Activated CD4-positive, CD25-positive, alpha-beta regulatory T cell (primary cell): ENCODE results near the gene GZMA.
A peak's percentile ranks its signal among the peaks of the same experiment; 100 is the strongest.
"Not testable (repeated sequence)": the region's sequence is repeated elsewhere in the genome, so short reads cannot be mapped to it uniquely, and the experiment has no call there.

Experiments
- DNase-seq, 4 experiments: peaks; one replicate each; lab custom pipeline; 2025; lab: John Stamatoyannopoulos, UW

Gene GZMA

GRCh38 chr5:55102348-55102747 is at the start of gene GZMA:
GZMA (plus strand) TSS chr5:55102646; CDS start chr5:55102683, 37 bp downstream.
- no peak for DNase-seq

GRCh38 chr5:55055183-55055582 is 47.3 kb upstream of the GZMA start:
- no peak for DNase-seq

GRCh38 chr5:55062039-55062779 is 40.2 kb upstream of the GZMA start:
- DNase-seq = peak; percentile 1 to 5 (median 3)

- no peak for DNase-seq
Observed at GRCh38 chr5:55063220-55063863, 39.1 kb upstream of the GZMA start.

GRCh38 chr5:55063899-55064298 is 38.5 kb upstream of the GZMA start:
- DNase-seq = no peak

- no peak for DNase-seq
Observed at GRCh38 chr5:55064523-55064922, 37.9 kb upstream of the GZMA start.

GRCh38 chr5:55066277-55066676 is 36.2 kb upstream of the GZMA start:
- no peak for DNase-seq

- no peak for DNase-seq
Observed at GRCh38 chr5:55070968-55071367, 31.5 kb upstream of the GZMA start.

- DNase-seq = no peak
Observed at GRCh38 chr5:55071413-55071812, 31.0 kb upstream of the GZMA start.

- no peak for DNase-seq
Observed at GRCh38 chr5:55072666-55073065, 29.8 kb upstream of the GZMA start.

- no peak for DNase-seq
Observed at GRCh38 chr5:55073211-55073610, 29.2 kb upstream of the GZMA start.

GRCh38 chr5:55081541-55081940 is 20.9 kb upstream of the GZMA start:
- no peak for DNase-seq

GRCh38 chr5:55089301-55089700 is 13.1 kb upstream of the GZMA start:
- DNase-seq = not testable (repeated sequence)

- DNase-seq = not testable (repeated sequence)
Observed at GRCh38 chr5:55091011-55091410, 11.4 kb upstream of the GZMA start.

- DNase-seq = no peak
Observed at GRCh38 chr5:55096182-55096581, 6.3 kb upstream of the GZMA start.

GRCh38 chr5:55096861-55097260 is 5.6 kb upstream of the GZMA start:
- DNase-seq = peak in 1 of 4 experiments; percentile 18

GRCh38 chr5:55101148-55101547 is 1.3 kb upstream of the GZMA start:
- not testable (repeated sequence) for DNase-seq

- DNase-seq = no peak
Observed at GRCh38 chr5:55101556-55102276, 730 bp upstream of the GZMA start.

- no peak for DNase-seq
Observed at GRCh38 chr5:55104036-55104772, 1.8 kb downstream of the GZMA start.

GRCh38 chr5:55104946-55105701 is 2.7 kb downstream of the GZMA start:
- no peak for DNase-seq

- not testable (repeated sequence) for DNase-seq
Observed at GRCh38 chr5:55105976-55106375, 3.5 kb downstream of the GZMA start.
